ENCODE data around the gene KCNQ5. TPM values are rescaled to one million over a fixed set of nuclear protein-coding genes. Genes with fewer than 3 reads are reported as not detected.

KCNQ5 gene
- total RNA-seq, 1 experiment from 2014 or later = 7.8 TPM

DNA sequence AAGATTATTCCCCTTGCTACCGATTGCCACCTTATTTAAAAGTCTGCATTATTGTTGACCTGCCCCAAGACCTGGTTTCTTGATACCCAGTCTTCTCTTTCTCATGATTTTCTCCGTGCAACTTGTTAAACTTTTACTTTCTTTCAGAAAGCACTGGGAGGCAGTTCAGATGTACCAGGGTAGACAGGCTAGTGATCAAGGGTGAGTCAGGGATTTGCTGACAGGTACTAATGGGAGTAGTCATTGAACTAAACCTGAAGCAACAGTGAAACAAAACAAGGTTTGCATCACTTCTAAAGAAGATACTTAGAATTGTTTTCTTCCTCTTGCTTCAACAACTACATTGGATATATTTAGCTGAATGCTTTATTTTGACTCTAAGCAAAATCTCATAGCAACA is 124.4 kb downstream of the KCNQ5 start:
- no peaks in the 10 kb centered on the region for H3K36me3 ChIP-seq
- H3K4me3 ChIP-seq = no peak overlapping the region
- no peaks in the 10 kb centered on the region for H3K9me3 ChIP-seq
- no peaks in the 10 kb centered on the region for H3K27me3 ChIP-seq
- DNase-seq = no peak

DNA sequence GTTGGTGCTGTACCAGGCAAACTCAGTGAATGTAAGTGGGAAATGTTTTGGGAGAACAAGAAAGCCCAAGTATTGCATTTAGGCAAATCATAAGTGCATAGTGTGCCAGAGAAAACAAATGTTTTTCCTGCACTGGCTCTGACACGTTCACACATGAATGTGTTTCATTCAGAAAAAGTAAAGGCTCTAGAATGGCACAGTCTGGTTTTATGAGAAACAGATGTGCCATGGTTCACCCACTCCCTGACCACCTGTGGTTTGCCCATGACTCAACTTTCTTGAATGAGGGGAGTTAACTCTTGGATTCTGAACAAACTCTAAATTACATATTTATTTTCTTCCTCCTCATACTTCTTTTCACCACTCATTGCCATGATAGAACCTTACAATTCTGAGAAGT is 126.9 kb downstream of the KCNQ5 start:
- no peaks in the 10 kb centered on the region for H3K9me3 ChIP-seq
- no peaks in the 10 kb centered on the region for H3K36me3 ChIP-seq
- peak; percentile 88 for DNase-seq
- H3K27me3 ChIP-seq = no peaks in the 10 kb centered on the region
- H3K4me3 ChIP-seq = no peak overlapping the region

DNA sequence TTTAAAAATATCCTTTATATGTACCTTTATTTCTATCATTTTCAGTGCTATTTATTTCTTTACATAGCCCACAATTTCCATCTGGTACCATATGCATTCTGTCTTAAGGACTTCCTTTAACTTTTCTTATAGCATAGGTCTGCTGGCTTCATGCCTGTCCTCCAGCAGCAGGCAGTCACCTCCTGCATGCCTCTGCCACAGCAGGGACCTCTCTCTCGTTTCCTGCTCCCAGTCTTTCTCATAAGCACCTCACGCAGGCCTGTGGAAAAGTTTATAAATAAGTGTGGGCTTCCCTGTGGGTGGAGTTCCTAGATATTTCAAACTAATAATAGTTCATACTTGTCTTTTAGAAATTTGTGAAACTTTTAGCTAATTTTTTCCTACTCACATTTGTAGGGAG is 133.9 kb downstream of the KCNQ5 start:
- H3K4me3 ChIP-seq = no peak overlapping the region
- no peaks in the 10 kb centered on the region for H3K27me3 ChIP-seq
- H3K9me3 ChIP-seq = no peaks in the 10 kb centered on the region
- DNase-seq = no peak
- no peaks in the 10 kb centered on the region for H3K36me3 ChIP-seq

DNA sequence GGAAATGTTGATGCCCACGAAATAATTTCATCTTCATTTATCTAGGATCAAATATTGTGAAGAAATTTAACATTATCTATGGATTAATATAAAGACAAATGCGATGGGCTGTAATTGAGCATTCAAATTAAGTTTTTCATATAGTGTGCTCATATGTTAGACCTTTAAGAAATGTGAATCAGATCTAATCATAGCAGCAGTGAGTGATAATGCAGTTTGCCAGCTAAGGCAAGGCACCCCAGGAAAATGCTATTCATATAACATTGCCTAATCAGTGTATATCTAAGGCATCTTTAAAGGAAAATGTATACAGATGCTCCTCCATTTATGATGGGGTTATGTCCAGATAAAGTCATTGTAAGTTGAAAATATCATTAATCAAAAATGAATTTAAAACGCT is 135.2 kb downstream of the KCNQ5 start:
- Histone ChIP-seq H3K4me3 (no peak overlapping the region), H3K36me3 (no peaks in the 10 kb centered on the region), H3K9me3 (no peaks in the 10 kb centered on the region), H3K27me3 (no peaks in the 10 kb centered on the region)
- no peak for DNase-seq

DNA sequence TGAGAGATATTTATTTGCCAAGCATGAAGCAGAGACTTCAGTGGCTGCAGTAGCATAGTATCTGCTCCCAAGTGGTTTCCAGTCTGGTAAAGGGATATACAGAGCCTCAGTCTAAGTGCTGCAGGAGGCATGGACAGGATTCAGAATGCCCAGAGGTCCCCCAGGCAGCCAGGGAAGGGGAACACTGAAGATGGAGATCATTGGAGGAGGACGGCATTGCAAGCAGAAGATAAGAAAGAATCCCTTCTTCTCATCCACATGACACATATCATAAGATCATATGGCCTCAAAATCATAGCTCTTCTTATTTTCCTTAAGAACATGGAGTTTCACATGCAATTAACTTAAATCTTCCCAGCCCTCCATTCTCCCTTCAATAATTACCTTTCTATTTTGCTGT is 136.1 kb downstream of the KCNQ5 start:
- no peak for DNase-seq
- Histone ChIP-seq H3K9me3 (no peaks in the 10 kb centered on the region), H3K27me3 (no peaks in the 10 kb centered on the region), H3K36me3 (no peaks in the 10 kb centered on the region), H3K4me3 (no peak overlapping the region)

DNA sequence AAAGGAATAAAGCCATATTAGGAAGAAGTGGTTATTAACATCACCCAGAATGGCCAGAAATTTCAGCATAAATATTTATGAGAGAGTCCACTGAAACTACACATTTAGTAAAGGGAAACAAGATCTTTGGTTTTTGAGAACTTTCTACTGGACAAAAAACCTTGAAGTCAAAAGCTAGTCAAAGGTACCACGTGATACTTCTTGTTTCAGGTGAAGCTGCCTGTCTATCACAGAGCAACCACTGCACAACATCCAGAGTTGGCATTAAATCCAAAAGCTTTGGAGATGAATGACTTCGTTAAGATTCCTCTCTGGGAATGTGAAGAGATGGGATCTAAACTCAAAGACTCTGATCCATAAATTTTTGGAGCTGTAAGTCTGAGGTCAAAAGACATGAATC is 137.0 kb downstream of the KCNQ5 start:
- no peak for DNase-seq
- no peaks in the 10 kb centered on the region for H3K9me3 ChIP-seq
- H3K36me3 ChIP-seq = no peaks in the 10 kb centered on the region
- H3K4me3 ChIP-seq = no peak overlapping the region
- no peaks in the 10 kb centered on the region for H3K27me3 ChIP-seq

DNA sequence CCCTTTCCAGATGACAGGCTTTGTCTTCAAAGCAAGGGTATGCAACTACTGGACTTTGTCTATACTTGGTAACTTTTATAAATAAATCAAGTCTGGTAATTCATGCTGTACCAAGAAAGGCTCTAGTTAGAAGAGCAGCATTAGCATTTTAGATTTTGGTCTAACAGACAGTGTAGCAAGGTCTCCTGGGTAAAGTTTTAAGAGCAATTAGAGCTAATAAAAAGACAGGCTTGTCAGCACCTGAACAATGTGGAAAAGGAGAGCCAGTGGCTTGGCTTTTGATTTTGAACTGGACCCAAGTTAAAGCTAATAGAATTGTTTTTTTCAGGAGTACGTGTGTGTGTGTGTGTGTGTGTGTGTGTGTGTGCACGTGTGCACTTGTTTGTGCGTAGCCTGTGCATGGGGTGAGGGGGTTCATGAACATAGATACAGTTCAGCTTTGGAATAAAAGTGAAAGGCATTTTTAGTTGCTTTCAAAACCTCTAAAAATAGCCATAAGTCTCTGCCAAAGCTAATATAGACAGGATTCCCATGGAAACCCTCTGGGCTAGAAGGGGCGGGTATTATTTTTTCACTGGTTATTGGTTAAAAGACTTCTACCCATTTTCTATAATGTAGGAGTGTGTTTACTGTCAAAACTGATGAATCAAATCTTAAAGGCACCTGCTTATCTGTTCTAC is 138.4 kb downstream of the KCNQ5 start:
- Histone ChIP-seq H3K9me3 (no peaks in the 10 kb centered on the region), H3K36me3 (no peaks in the 10 kb centered on the region), H3K4me3 (no peak overlapping the region), H3K27me3 (no peaks in the 10 kb centered on the region)
- no peak for DNase-seq

DNA sequence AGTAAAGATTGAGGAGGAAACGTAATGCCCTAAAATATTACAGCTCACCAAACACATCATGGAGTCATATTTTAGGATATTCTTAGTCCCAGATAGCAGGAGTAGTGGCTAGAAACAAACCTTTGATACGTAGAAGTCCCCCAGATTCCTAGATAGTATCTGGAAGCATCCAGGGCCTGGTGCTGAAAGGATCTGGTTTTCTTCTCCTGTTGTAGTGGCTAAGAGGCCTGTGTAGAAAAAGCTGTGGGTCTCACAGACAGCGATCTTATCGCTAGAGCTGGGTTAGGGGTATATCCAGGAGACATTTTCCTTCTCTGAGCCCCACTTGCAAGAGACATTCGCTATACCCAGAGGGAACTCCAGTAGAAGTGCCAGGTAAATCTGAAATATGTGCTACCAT is 139.9 kb downstream of the KCNQ5 start:
- no peaks in the 10 kb centered on the region for H3K27me3 ChIP-seq
- no peaks in the 10 kb centered on the region for H3K9me3 ChIP-seq
- DNase-seq = no peak
- no peak overlapping the region for H3K4me3 ChIP-seq
- no peaks in the 10 kb centered on the region for H3K36me3 ChIP-seq

DNA sequence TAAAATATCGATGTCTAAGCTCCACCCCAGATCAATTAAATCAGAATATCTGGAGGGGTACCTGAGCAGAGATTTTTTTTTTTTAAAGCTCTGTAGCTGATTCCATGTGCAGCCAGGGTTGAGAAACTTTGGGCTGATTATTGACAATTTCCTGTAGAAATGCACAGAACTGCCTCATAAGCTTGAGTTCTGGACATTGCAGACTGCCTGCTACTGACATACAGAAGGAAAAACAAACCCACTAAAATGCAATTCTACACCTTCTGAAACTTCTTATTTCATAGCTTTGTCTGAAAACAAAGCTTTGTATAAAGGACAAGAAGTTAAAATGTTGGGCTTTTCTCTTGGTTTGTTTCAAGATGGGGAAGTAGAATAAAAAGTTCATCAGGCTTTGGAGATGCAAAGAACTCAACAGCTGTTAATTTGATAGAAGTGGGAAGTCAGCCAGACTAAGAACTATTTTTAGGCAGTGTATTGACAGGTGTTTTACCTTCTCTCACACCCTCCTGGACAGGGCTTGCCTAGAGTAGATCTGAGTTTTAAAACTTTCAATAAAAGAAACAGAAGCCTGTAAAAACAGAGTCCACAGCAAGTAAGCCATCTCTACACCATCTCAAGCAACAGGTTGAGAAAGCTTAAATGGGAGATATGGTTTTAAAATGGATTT is 147.7 kb downstream of the KCNQ5 start:
- Histone ChIP-seq H3K27me3 (no peaks in the 10 kb centered on the region), H3K4me3 (no peak overlapping the region), H3K36me3 (no peaks in the 10 kb centered on the region; the same call in 1 of the 2 replicates), H3K9me3 (no peaks in the 10 kb centered on the region)
- no peak for DNase-seq

DNA sequence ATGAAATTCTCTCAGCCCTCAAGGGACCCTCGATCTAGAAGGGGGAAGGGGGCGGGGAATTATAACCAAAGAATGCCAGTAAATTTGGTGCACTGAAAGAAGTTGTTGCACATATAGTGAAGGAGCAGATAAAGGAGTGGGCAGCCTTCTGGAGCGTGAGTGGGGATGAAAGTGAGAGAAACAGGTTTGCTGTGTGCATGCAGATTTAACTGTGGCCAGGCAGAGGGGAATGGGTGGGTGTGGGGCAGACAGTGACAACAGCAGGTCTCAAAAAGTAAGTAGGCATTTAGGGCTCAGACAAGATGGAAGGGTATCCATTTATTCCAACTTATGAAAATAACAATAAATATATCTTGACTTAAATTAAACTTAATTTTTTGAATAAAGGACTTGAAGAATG is 149.1 kb downstream of the KCNQ5 start:
- no peak for DNase-seq
- Histone ChIP-seq H3K4me3 (no peak overlapping the region), H3K9me3 (no peaks in the 10 kb centered on the region), H3K27me3 (no peaks in the 10 kb centered on the region), H3K36me3 (peaks cover 2% of the 10 kb centered on the region)

DNA sequence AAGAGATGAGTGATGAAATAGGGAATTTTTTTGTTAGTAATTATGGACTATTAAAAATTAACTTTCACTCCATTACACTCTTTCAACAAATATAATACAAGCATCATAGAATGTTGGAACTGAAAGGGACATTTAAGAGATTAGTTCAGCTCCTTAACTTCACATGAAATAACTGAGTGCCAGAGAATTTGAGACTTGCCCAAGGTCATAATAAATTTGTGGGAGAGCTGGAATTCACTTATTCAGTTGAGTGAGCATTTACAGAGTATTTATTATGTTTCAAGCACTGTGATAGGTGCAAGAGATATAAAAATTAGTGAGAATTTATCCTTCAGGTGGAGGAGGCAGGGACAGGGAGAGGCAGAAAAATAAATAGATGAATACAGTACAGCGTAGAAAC is 154.6 kb downstream of the KCNQ5 start:
- Histone ChIP-seq H3K27me3 (no peaks in the 10 kb centered on the region), H3K9me3 (no peaks in the 10 kb centered on the region), H3K4me3 (no peak overlapping the region), H3K36me3 (peaks cover 2% of the 10 kb centered on the region)
- no peak for DNase-seq

DNA sequence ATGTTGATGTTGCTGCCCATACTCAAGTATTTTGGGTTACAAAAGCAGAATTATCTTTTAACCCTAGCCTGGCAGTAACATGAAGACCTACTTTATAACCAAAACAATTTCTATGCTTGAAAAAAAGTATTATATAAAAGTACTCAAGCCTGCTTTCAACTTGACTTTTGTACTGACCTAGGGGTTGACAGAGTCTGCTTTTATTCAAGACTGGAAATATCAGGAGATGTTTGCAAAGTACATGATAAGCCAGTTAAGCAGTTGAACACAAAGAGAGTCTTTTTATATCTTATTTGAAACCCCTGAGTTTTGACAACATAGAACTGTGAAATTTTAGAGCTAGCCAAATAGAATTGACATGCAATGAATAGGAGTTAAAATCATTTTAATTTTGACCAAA is 159.8 kb downstream of the KCNQ5 start:
- Histone ChIP-seq H3K4me3 (no peak overlapping the region), H3K27me3 (no peaks in the 10 kb centered on the region), H3K36me3 (peaks cover 2% of the 10 kb centered on the region; the same call in 1 of the 2 replicates), H3K9me3 (no peaks in the 10 kb centered on the region; the same call in 1 of the 2 replicates)
- DNase-seq = no peak

DNA sequence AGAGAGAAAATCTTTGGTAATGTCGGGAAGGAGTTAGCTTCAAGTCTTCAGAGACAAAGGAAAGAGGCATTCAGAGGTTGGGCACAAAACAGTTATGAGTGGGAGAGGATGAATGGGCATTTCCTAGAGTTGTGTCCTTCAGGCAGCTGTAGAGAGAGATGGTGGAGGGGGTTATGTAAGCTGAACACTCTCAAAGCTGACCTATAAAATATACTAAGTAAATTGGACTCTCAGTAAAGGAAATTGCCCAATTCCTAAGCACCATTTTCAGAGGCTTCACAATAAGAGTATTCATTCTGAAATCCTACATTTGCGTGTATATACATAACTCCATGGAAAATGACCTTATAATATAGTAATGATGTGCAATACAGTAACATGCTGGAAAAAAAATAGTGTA is 161.2 kb downstream of the KCNQ5 start:
- DNase-seq = no peak
- Histone ChIP-seq H3K27me3 (no peaks in the 10 kb centered on the region), H3K4me3 (no peak overlapping the region), H3K9me3 (no peaks in the 10 kb centered on the region; the same call in 1 of the 2 replicates), H3K36me3 (peaks cover 2% of the 10 kb centered on the region; the same call in 1 of the 2 replicates)

DNA sequence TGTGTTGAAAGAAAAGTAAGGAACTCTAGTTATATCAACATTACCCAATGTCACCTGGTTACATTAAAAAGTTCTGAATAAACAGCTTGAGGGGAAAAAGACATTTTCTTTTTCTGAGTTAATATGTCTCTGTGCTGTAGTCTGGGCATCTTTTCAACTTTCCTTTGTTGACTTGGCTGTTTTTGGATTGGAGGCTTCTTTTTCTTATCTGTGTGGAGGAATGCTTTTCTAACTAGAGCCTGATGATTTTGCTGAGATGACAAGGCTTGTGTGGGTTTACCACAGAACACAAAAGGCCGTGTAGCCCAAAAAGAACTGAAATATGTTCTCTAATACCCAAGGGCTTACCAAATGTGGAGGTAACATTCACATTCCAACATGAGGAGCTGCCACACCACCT is 161.8 kb downstream of the KCNQ5 start:
- Histone ChIP-seq H3K36me3 (peaks cover 2% of the 10 kb centered on the region; the same call in 1 of the 2 replicates), H3K9me3 (no peaks in the 10 kb centered on the region; the same call in 1 of the 2 replicates), H3K27me3 (no peaks in the 10 kb centered on the region), H3K4me3 (no peak overlapping the region)
- DNase-seq = no peak

DNA sequence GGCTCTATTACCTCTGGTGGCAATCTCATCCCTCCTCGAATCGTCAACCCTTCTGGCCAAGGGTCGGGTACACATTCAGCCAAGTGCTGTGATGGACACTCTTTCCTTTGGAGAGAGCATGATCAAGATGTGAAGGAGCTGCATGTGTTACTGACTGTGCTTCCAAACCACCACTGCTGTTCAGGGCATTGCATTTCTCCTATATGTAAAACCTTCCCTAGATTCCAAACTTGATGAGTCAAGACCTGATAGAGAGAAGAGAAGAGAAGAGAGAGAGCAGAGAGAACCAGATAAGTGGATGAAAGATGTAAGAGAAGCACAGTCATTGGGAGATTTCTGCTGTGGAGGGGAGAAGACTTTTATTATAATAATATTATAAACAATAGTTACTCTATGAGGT is 162.2 kb downstream of the KCNQ5 start:
- Histone ChIP-seq H3K4me3 (no peak overlapping the region), H3K27me3 (no peaks in the 10 kb centered on the region)
- no peak for DNase-seq

DNA sequence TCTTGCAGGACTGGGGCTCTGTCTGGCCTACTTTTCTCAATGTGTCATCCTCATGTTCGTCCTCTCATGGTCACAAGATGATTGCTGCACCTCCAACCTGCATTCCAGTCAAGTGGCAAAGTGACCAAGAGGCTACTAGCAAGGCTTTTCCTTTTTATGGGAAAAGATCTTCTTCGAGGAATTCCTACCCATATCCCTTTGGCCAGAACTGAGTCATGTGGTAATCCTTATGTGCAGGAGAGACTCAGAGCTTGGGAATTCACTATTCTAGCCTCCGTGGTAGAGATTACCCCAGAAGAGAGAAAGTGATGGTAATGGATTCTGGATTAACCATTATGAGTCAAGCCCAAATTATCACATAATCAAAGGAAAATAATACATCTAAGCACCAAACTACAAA is 162.7 kb downstream of the KCNQ5 start:
- H3K27me3 ChIP-seq = no peaks in the 10 kb centered on the region
- no peaks in the 10 kb centered on the region; the same call in 1 of the 2 replicates for H3K9me3 ChIP-seq
- no peak overlapping the region for H3K4me3 ChIP-seq

More for the DNA sequence above, 162.2 kb downstream of the KCNQ5 start:
- Histone ChIP-seq H3K36me3 (peaks cover 2% of the 10 kb centered on the region; the same call in 1 of the 2 replicates), H3K9me3 (no peaks in the 10 kb centered on the region; the same call in 1 of the 2 replicates)

DNA sequence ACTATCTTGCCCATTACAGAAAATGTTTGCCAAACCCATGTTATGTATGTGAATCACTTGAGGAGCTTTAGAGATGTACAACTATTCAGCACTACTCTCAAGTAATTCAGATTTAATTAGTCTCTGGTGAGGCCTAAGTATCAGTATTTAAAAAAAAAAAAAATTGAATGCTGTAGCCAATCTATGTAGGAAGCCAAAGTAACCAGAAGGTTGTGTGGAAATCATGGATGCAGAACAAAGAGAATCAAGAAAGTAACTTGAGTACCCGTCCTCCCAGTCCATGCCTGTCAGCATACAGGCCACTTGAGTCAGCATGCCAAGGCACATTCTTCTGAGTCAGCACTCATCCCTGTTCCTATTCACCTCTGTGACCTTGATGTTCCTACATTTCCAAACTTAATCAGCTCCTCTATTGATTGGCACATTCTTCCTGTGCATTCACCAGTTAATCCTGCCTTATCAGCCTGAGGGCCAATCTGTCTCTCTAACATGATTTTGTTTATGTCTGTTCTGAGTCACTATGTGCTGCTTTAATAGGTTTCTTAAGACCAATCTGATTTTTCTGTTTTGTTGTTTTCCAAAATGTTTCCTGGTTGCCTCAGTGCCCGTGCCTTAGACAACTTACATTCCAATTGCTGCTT is 165.6 kb downstream of the KCNQ5 start:
- Histone ChIP-seq H3K27me3 (no peaks in the 10 kb centered on the region), H3K36me3 (no peaks in the 10 kb centered on the region; the same call in 1 of the 2 replicates), H3K9me3 (no peaks in the 10 kb centered on the region), H3K4me3 (no peak overlapping the region)
- DNase-seq = peak; percentile 84

More for the DNA sequence above, 162.7 kb downstream of the KCNQ5 start:
- no peak for DNase-seq
- peaks cover 2% of the 10 kb centered on the region; the same call in 1 of the 2 replicates for H3K36me3 ChIP-seq
